Erythroblast (primary cell): Measurements from ENCODE around the gene PTPRT.

Experiments
- GATA1 ChIP-seq: IDR thresholded peaks from 2 replicates; pipeline ENCODE4 v1.6.1; 2011; ENCODE audit warnings: low read depth, mild to moderate bottlenecking, control low read depth, low read length, moderate library complexity
- POLR2A ChIP-seq: IDR thresholded peaks from 2 replicates; pipeline ENCODE4 v1.6.1; 2011; ENCODE audit warnings: mild to moderate bottlenecking, low read length

GRCh38 chr20:42703744-42704143 is 486.0 kb downstream of the PTPRT start:
- no peak for TF ChIP-seq POLR2A
- no peak for TF ChIP-seq GATA1
